VCaP (cell line): ENCODE data around the gene LDLRAD4.

ENCODE experiments used
- H3K27ac ChIP-seq: fragments of 450-650 bp; 2 replicates; pipeline ENCODE4 v1.5.1; 2017
- TF ChIP-seq, protein P1 (sequence below): fragments of 450-650 bp; conservative IDR thresholded peaks from 2 replicates; pipeline ENCODE4 v1.5.1; 2017; ENCODE audit warnings: mild to moderate bottlenecking, moderate library complexity

The LDLRAD4 gene

DNA sequence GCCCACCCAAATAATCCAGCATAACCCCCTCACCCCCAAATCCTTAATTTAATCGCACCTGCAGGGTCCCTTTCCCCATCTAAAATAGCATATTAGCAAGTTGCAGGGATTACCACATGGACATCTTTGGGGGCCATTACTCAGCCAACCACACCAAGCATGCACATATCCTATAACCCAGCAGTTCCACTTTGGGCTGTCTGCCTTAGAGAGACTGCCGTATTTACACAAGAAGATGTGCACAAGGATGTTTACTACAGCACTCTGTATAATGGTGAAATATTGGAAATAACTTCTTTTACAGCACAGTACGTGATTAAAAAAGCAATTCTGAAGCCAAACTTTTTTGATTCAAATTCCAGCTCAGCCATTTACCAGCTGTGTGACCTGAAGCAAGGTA lies 17.3 kb upstream of the LDLRAD4 start:
- TF ChIP-seq, protein P1, sequence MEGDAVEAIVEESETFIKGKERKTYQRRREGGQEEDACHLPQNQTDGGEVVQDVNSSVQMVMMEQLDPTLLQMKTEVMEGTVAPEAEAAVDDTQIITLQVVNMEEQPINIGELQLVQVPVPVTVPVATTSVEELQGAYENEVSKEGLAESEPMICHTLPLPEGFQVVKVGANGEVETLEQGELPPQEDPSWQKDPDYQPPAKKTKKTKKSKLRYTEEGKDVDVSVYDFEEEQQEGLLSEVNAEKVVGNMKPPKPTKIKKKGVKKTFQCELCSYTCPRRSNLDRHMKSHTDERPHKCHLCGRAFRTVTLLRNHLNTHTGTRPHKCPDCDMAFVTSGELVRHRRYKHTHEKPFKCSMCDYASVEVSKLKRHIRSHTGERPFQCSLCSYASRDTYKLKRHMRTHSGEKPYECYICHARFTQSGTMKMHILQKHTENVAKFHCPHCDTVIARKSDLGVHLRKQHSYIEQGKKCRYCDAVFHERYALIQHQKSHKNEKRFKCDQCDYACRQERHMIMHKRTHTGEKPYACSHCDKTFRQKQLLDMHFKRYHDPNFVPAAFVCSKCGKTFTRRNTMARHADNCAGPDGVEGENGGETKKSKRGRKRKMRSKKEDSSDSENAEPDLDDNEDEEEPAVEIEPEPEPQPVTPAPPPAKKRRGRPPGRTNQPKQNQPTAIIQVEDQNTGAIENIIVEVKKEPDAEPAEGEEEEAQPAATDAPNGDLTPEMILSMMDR = no peak
- no peak overlapping the region for H3K27ac ChIP-seq

DNA sequence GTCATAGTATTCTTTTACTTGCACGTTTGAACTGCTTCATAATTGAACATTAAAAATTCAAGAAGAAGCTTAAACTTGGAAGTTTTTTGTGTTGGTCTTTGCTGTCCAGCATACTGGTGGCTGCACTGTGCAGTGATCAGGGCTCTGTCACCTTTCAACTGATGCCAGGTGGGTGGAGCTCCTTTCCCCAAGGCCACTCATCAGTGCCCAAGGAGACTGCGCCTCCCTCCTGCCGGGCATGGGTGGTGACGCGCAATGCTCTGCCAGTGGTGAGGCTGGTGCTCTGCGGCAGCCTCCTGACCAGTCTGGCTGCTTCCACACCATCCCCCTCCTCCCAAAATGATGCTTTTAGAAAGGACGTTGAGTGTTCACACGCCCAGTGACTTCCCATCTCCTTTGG lies 16.0 kb upstream of the LDLRAD4 start:
- no peak overlapping the region for H3K27ac ChIP-seq
- TF ChIP-seq, protein P1 = no peak

DNA sequence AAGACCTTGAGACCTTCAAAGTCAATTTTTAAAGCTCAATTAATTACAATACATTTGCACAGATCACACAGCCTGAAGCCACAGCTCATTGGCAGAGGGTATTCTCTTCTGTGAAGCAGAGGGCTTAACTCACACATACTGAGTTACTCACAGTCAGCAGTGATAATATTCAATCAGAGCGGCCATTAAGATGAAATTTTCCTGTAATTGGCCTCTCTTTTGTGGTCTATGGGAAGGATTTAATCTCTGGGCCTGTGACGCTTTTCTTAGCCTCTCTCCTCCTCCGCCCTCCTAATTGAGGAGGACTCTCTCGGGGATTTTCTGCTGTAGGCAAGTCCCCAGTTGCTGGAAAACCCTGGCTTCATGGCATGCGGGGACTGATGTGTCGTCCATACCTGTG lies 12.3 kb upstream of the LDLRAD4 start:
- TF ChIP-seq, protein P1 = no peak
- no peak overlapping the region for H3K27ac ChIP-seq

DNA sequence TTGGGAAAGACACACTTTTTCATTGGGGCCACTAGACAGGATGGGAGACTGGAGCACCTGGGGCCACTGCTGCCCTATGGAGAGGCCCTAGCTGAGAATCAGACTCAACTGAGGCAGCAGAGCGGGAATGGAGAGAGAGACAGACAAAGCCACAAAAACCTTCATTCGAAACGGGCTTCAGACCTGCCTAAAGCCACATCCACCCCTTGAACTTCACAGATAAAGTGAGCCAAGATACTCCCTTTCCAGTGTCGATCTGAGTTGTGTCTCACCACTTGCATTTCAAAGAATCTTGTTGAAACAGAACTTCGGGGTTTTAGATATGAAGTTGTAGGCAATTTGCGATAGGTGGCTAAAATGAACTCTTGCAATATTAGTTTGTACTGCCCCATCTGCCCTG lies 11.3 kb upstream of the LDLRAD4 start:
- H3K27ac ChIP-seq = no peak overlapping the region
- TF ChIP-seq, protein P1 = no peak

DNA sequence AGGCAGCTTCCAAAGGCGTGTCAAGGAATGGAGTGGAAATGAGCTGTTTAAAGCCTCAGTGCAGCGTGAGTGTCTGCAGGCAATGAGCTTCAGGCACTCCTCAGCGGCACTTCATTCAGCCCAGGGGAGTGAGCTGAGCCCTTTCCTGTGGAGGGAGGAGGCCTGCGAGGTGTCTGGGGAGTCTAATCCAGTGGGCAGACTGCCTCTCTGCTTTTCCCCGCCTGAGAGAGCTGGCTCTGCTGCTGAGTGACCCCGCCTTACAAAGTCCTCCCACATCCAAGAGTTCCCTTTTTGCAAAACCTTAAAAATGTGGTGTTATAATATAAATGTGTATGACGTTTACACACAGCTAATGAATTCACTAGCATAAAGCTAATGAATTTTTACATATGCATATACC lies 7.0 kb upstream of the LDLRAD4 start:
- no peak overlapping the region for H3K27ac ChIP-seq
- TF ChIP-seq, protein P1 = no peak

DNA sequence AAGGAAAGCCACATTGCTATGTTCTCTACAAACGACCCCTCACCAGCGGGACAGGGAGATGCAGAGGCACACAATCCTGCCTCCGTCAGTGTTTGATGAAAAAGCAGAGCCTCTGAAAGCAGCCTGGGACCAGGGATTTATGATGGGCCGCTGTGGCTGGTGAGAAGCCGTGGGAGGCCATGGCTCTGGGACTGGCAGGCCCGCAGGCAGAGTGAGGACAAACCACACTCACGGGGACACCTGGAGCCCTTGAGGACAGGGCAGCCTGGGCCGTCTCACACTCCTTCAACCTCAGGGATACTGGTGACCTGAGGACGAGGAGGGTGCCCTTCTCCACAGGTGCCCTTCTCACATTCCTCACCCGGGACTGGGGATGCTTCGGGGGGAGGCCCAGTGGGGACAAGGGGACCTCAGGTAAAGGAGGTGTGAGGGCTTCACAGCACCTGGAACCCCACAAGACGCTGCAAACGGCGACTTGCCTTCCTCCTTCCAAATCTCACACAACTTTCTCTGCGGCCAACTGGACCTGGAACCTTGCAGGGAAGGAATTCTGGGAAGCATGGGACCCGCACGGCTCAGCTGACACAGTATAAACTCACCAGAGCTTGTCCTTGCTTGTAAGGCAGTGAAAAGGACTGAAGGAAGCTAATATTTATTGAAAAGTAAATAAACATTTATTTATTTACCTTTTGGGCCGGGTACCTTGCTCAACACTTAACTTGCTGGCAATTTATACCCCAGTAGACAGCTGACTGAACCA lies 5.3 kb upstream of the LDLRAD4 start:
- TF ChIP-seq, protein P1 = no peak
- no peak overlapping the region for H3K27ac ChIP-seq

DNA sequence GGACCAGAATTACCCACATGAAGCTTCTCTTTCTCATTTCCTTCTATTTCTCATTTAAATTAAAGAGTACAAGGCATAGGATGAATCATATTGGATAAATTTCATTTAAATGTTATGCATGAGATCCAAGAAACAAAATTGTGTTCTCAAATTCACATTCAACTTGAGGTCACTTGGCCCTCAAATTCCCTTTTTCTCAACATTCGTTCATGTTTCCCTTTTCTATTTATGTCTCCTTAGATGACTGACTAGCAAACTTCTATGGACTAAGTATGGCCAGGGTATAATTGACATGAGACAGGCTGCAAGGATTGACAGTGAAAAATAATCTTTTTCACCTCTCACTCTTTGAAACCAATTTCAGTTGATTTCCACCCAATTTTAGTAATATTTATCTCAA lies 4.0 kb upstream of the LDLRAD4 start:
- TF ChIP-seq, protein P1 = no peak
- H3K27ac ChIP-seq = no peak overlapping the region
